Ascending aorta (tissue), 2 donors: ENCODE results near the gene ADAMTS10. TPM values are rescaled to one million over a fixed set of nuclear protein-coding genes. Genes with fewer than 3 reads are reported as not detected.
"Not testable (repeated sequence)": the region's sequence is repeated elsewhere in the genome, so short reads cannot be mapped to it uniquely, and the experiment has no call there.

Source experiments
- DNase-seq, 2 donors: peaks; one replicate each; pipeline ENCODE4 v3.0.0-alpha.2; 2019; ENCODE audit warnings: low spot score in 2 of 2
- H3K27ac ChIP-seq, 2 donors: fragments of 200-600 bp; sonication (generic); one replicate each; pipeline ENCODE4 v1.5.1; 2016 to 2017; ENCODE audit warnings: mild to moderate bottlenecking in 1 of 2
- H3K27me3 ChIP-seq: fragments of 200-600 bp; sonication (generic); one replicate; pipeline ENCODE4 v1.5.1; 2017
- H3K36me3 ChIP-seq, 2 donors: fragments of 200-600 bp; sonication (generic); one replicate each; pipeline ENCODE4 v1.5.1; 2016
- H3K4me1 ChIP-seq, 2 donors: fragments of 200-600 bp; sonication (generic); one replicate each; pipeline ENCODE4 v1.5.1; 2016 to 2017; ENCODE audit warnings: mild to moderate bottlenecking in 1 of 2
- H3K4me3 ChIP-seq, 2 donors: fragments of 200-600 bp; sonication (generic); one replicate each; pipeline ENCODE4 v1.5.1; 2016 to 2017; ENCODE audit warnings: mild to moderate bottlenecking in 1 of 2
- H3K9me3 ChIP-seq, 2 donors: fragments of 200-600 bp; sonication (generic); one replicate each; pipeline ENCODE4 v1.5.1; 2016
- intact Hi-C: fragments of 100-400 bp; cut with DNase I; formaldehyde crosslinking; loops from one replicate; pipeline ENCODE4 v1.15.1; 2023
- total RNA-seq: library from RNA; depleted of rRNA; stranded (reverse); fragments of >200 nt; gene quantifications from one replicate; pipeline ENCODE4 v1.1.0, GENCODE V29; 2016
- TF ChIP-seq, protein P1 (sequence below), 3 experiments: fragments of 200-600 bp in 2 of 3; fragments of 450-650 bp in 1 of 3; sonication (generic) in 2 of 3; IDR thresholded peaks; one replicate each; pipeline ENCODE4 v1.5.1; 2016 to 2019; ENCODE audit warnings: antibody characterized with exemption in 3 of 3, mild to moderate bottlenecking in 1 of 3, moderate library complexity in 1 of 3

ADAMTS10 gene
- total RNA-seq, 1 donor from 2014 or later = 184 TPM

DNA sequence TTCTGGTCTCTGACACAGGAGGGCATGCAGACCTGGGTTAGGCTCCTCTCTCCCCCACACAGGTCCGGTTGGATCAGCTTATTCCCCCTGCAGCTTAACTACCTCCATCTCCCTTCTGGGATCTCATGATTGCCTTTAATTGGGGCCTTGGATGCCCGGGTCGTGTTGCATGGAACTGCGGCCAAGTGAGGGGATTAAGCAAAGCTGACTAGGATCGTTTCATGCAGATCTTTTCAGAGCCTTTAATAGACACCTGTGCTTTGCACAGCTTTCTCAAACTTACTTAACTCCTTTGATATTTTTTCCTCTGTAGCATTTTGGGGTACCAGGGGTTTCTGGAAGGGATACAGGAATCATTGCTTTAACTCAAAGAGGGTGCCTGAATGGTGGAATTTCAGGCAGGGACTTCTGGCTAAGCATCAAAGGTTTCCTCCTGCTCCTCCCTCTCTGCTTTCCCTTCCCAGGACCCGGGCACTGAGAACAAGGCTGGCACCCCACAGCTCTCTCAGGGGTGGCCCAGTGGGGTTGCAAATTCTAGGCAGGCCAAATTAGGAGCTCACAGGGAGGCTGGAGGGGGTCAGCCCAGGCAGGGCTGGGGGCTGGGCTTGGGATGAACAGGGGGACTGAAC, 20.4 kb upstream of the ADAMTS10 start:
- H3K4me3 ChIP-seq = no peak overlapping the region
- DNase-seq = no peak
- TF ChIP-seq, protein P1, sequence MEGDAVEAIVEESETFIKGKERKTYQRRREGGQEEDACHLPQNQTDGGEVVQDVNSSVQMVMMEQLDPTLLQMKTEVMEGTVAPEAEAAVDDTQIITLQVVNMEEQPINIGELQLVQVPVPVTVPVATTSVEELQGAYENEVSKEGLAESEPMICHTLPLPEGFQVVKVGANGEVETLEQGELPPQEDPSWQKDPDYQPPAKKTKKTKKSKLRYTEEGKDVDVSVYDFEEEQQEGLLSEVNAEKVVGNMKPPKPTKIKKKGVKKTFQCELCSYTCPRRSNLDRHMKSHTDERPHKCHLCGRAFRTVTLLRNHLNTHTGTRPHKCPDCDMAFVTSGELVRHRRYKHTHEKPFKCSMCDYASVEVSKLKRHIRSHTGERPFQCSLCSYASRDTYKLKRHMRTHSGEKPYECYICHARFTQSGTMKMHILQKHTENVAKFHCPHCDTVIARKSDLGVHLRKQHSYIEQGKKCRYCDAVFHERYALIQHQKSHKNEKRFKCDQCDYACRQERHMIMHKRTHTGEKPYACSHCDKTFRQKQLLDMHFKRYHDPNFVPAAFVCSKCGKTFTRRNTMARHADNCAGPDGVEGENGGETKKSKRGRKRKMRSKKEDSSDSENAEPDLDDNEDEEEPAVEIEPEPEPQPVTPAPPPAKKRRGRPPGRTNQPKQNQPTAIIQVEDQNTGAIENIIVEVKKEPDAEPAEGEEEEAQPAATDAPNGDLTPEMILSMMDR (IDR thresholded peaks at IDR 0.05) = no peak
- intact Hi-C loops = no loop called here
- H3K27me3 ChIP-seq = no peaks in the 10 kb centered on the region
- peaks cover 0 to 4% of the 10 kb centered on the region in 2 donors for H3K4me1 ChIP-seq
- no peaks in the 10 kb centered on the region for H3K36me3 ChIP-seq
- H3K27ac ChIP-seq = peak overlapping the region; percentile 9 to 76
- peaks cover 0 to 5% of the 10 kb centered on the region in 2 donors for H3K9me3 ChIP-seq

DNA sequence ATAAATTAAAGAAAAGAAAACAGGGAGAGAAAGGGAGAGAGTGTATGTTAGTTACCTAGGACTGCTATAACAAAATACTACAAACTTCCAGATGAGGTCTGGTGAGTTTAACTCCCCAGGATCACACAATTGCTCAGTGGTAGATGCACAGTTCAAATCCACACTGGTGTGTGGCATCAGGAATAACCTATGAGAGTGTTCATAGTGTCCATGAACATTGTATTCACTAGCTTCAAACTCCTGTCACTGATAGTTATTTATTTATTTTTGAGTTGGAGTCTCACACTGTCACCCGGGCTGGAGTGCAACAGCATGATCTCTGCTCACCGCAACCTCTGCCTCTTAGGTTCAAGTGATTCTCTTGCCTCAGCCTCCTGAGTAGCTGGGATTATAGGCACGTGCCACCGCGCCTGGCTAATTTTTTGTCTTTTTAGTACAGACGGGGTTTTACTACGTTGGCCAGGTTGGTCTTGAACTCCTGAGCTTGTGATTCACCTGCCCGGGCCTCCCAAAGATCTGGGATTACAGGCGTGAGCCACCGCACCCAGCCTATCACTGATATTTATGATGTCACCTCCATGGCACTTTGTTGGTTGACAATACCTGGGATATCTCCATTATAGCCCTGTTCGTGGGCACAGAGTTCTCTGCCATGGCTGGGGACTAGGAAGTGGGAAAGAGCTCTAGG, 19.6 kb upstream of the ADAMTS10 start, which contains the start of gene NFILZ:
NFILZ (plus strand) TSS at position 638 of the 688 bp plus-strand sequence. CDS start 46,133 bp downstream, outside the sequence.
- Histone ChIP-seq H3K4me1 (peaks cover 0 to 4% of the 10 kb centered on the region in 2 donors), H3K27me3 (no peaks in the 10 kb centered on the region), H3K4me3 (peak within 1 kb of the TSS in 1 of 2 donors; percentile 9), H3K36me3 (no peaks in the 10 kb centered on the region), H3K27ac (peak within 1 kb of the TSS; percentile 9 to 76), H3K9me3 (peaks cover 0 to 5% of the 10 kb centered on the region in 2 donors)
- TF ChIP-seq, protein P1 (IDR thresholded peaks at IDR 0.05) = no peak
- intact Hi-C loops = no loop called here
- no peak for DNase-seq

DNA sequence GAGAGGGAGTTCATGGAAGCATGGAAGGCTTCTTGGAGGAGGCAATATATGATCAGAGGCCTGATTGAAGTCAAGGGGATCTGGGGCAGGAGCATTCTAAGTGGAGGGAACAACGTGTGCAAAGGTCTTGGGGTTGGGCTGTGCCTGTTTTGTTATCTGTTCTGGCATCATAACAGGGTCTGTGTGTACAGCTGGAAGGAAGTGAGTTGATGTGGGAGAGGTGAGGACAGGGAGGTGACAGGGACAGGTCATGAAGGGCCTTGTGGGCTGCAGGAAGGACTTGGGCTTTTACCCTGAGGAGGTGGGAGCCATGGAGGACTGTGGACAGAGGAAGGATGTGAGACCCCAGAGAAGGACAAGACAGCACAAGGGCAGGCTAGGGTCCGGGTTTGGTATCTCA, 18.7 kb upstream of the ADAMTS10 start:
- intact Hi-C loops = no loop called here
- Histone ChIP-seq H3K9me3 (peaks cover 0 to 5% of the 10 kb centered on the region in 2 donors), H3K27me3 (no peaks in the 10 kb centered on the region), H3K27ac (no peak overlapping the region), H3K4me3 (no peak overlapping the region), H3K4me1 (peaks cover 0 to 4% of the 10 kb centered on the region in 2 donors), H3K36me3 (no peaks in the 10 kb centered on the region)
- TF ChIP-seq, protein P1 (IDR thresholded peaks at IDR 0.05) = no peak
- DNase-seq = no peak

DNA sequence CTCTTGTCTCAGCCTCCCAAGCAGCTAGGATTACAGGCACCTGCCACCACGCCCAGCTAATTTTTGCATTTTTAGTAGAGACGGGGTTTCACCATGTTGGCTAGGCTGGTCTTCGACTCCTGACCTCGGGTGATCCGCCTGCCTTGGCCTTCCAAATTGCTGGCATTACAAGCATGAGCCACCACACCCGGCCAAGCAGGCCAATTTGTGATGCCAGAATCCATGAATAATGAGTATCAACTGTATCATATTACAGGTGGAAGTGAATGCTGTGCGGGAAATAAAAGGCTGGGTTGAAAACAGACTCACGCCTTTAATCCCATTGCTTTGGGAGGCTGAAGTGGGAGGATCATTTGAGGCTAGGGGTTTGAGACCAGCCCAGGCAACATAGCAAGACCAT, 16.3 kb upstream of the ADAMTS10 start:
- H3K4me3 ChIP-seq = no peak overlapping the region
- peaks cover 0 to 5% of the 10 kb centered on the region in 2 donors for H3K9me3 ChIP-seq
- intact Hi-C loops = no loop called here
- H3K27me3 ChIP-seq = no peaks in the 10 kb centered on the region
- TF ChIP-seq, protein P1 (IDR thresholded peaks at IDR 0.05) = no peak
- no peaks in the 10 kb centered on the region for H3K36me3 ChIP-seq
- no peak overlapping the region for H3K27ac ChIP-seq
- H3K4me1 ChIP-seq = peaks cover 0 to 4% of the 10 kb centered on the region in 2 donors
- no peak for DNase-seq

DNA sequence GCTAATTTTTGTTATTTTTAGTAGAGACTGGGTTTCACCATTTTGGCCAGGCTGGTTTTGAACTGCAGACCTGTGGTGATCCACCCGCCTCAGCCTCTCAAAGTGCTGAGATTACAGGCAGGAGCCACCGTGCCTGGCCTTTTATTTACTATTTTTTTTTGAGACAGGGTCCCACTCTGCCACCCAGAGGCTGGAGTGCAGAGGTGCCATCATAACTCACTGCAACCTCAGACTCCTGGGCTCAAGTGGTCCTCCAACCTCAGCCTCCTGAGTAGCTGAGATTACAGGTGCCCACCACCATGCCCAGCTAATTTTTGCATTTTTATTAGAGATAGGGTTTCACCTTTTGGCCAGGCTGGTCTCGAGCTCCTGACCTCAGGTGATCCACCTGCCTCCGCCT, 12.4 kb upstream of the ADAMTS10 start:
- DNase-seq, H3K27ac ChIP-seq, H3K4me1 ChIP-seq, H3K9me3 ChIP-seq, H3K36me3 ChIP-seq, intact Hi-C loops, H3K4me3 ChIP-seq, H3K27me3 ChIP-seq: not testable (repeated sequence)
- TF ChIP-seq, protein P1 (IDR thresholded peaks at IDR 0.05) = peak in 2 of 3 experiments; percentile 14 to 20
